Measurements from ENCODE around the gene NMNAT3.

NMNAT3 gene

GRCh38 chr3:139528924-139529323 is 148.8 kb downstream of the NMNAT3 start:
- ChIA-PET CTCF (interaction anchor here (1.2 kb wide), 1 partner anchor 9 kb away, joined by 3 read pairs; no protein-coding TSS in a partner anchor), POLR2A (no interaction called here)
- TF ChIP-seq FOXA1 (IDR thresholded peaks at IDR 0.05) (no peak), CTBP1 (IDR thresholded peaks at IDR 0.05; ENCODE audit: borderline replicate concordance) (no peak), SP1 (IDR thresholded peaks at IDR 0.05) (no peak), PKNOX1 (IDR thresholded peaks at IDR 0.05) (no peak), BHLHE40 (IDR thresholded peaks at IDR 0.05; ENCODE audit: borderline replicate concordance) (no peak), NFRKB (IDR thresholded peaks at IDR 0.05) (no peak), L3MBTL2 (conservative IDR thresholded peaks at IDR 0.05) (no peak), HDGF (IDR thresholded peaks at IDR 0.05; ENCODE audit: borderline replicate concordance) (no peak), ZNF384 (IDR thresholded peaks at IDR 0.05) (no peak), LEF1 (IDR thresholded peaks at IDR 0.05; ENCODE audit: borderline replicate concordance) (no peak), FOXK2 (IDR thresholded peaks at IDR 0.05) (no peak), FOXM1 (IDR thresholded peaks at IDR 0.05; ENCODE audit: borderline replicate concordance) (no peak), TARDBP (IDR thresholded peaks at IDR 0.05) (no peak), ELF4 (IDR thresholded peaks at IDR 0.05) (no peak), ARNT (IDR thresholded peaks at IDR 0.05) (no peak), SUZ12 (IDR thresholded peaks at IDR 0.05) (no peak)
- DNase-seq (ENCODE audit: extremely low spot score), result no peak

DNA sequence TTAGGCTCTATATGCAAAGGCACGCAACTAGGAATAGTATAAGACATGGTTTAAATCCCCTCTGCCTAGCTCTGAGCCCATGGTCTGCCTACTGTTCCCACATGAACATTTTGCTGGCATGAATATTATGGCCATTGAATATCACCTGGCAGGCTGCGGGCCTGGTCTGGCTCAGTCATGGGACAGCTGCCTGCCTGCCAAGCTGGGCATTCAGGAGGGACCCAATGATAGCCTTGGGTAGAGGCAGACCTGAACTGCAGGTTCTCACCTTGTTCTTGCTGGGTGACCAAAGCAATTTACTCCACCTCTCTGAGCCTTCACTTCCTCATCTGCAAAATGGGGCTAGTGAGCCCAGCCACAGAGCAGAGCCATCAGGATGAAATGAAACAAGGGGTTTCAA is 149.5 kb downstream of the NMNAT3 start:
- TF ChIP-seq FOXK2 (IDR thresholded peaks at IDR 0.05) (no peak), BHLHE40 (IDR thresholded peaks at IDR 0.05; ENCODE audit: borderline replicate concordance) (no peak), ELF4 (IDR thresholded peaks at IDR 0.05) (no peak), HDGF (IDR thresholded peaks at IDR 0.05; ENCODE audit: borderline replicate concordance) (no peak), FOXM1 (IDR thresholded peaks at IDR 0.05; ENCODE audit: borderline replicate concordance) (no peak), NFRKB (IDR thresholded peaks at IDR 0.05) (no peak), L3MBTL2 (conservative IDR thresholded peaks at IDR 0.05) (no peak), PKNOX1 (IDR thresholded peaks at IDR 0.05) (no peak), LEF1 (IDR thresholded peaks at IDR 0.05; ENCODE audit: borderline replicate concordance) (no peak), ZNF384 (IDR thresholded peaks at IDR 0.05) (no peak)
- CTCF ChIA-PET, result interaction anchor here (1.2 kb wide), 1 partner anchor 9 kb away, joined by 3 read pairs; no protein-coding TSS in a partner anchor
- no peak for DNase-seq (ENCODE audit: extremely low spot score)
- POLR2A ChIA-PET, result no interaction called here

DNA sequence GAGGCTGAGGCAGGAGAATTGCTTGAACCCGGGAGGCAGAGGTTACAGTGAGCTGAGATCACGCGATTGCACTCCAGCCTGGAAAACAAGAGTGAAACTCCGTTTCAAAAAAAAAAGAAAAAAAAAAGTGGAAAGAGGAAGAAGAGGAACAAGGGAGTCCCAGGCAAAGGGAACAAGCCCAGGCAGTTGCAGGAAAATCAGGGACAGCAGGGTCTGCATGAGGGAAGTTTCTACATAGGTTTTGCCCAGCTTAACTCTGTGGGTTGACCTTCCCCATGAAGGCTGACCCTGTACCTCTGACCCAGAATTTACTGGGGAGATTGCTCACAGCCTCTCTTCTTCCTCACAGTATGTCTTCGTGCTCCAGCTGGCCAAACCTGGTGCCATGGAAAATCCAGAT is 150.5 kb downstream of the NMNAT3 start:
- CTCF ChIA-PET, result no interaction called here
- no peak for DNase-seq (ENCODE audit: extremely low spot score)

DNA sequence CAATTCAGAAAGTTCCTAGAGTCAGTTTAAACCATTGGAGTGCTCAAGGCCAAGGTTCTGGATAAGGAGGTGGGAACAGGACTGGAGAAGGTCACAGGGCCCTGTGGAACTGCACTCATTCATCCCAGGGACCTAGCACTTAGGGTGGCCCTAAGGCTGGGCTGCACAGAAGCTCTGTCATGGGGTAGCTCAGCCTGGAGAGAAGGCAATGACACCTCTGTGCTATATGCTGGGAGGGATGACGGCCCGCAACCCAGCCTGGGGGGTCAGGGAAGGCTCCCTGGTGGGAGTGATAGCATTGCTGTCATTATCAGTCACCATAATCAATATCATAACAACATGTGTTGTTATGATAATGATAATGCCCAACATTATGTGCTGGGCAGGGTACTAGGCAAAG is 151.6 kb downstream of the NMNAT3 start:
- ChIA-PET CTCF (no interaction called here), POLR2A (no interaction called here)
- no peak for DNase-seq (ENCODE audit: extremely low spot score)
- no peak for TF ChIP-seq SUZ12 (IDR thresholded peaks at IDR 0.05)
- TF ChIP-seq FOXA1 (IDR thresholded peaks at IDR 0.05), result no peak
- no peak for TF ChIP-seq HDGF (IDR thresholded peaks at IDR 0.05; ENCODE audit: borderline replicate concordance)
- TF ChIP-seq TARDBP (IDR thresholded peaks at IDR 0.05), result no peak

More for the DNA sequence above, 150.5 kb downstream of the NMNAT3 start:
- POLR2A ChIA-PET, result no interaction called here
- TF ChIP-seq HDGF (IDR thresholded peaks at IDR 0.05; ENCODE audit: borderline replicate concordance) (no peak), SUZ12 (IDR thresholded peaks at IDR 0.05) (no peak), LEF1 (IDR thresholded peaks at IDR 0.05; ENCODE audit: borderline replicate concordance) (no peak), TARDBP (IDR thresholded peaks at IDR 0.05) (no peak), BHLHE40 (IDR thresholded peaks at IDR 0.05; ENCODE audit: borderline replicate concordance) (no peak), ARNT (IDR thresholded peaks at IDR 0.05) (no peak)

GRCh38 chr3:139524841-139525636 is 152.7 kb downstream of the NMNAT3 start:
- no peak for DNase-seq (ENCODE audit: extremely low spot score)
- CTCF ChIA-PET, result no interaction called here
- POLR2A ChIA-PET, result no interaction called here
- TF ChIP-seq ZNF384 (IDR thresholded peaks at IDR 0.05) (no peak), NFRKB (IDR thresholded peaks at IDR 0.05) (no peak), PKNOX1 (IDR thresholded peaks at IDR 0.05) (no peak), LEF1 (IDR thresholded peaks at IDR 0.05; ENCODE audit: borderline replicate concordance) (no peak), SP1 (IDR thresholded peaks at IDR 0.05) (no peak), CTBP1 (IDR thresholded peaks at IDR 0.05; ENCODE audit: borderline replicate concordance) (no peak)

DNA sequence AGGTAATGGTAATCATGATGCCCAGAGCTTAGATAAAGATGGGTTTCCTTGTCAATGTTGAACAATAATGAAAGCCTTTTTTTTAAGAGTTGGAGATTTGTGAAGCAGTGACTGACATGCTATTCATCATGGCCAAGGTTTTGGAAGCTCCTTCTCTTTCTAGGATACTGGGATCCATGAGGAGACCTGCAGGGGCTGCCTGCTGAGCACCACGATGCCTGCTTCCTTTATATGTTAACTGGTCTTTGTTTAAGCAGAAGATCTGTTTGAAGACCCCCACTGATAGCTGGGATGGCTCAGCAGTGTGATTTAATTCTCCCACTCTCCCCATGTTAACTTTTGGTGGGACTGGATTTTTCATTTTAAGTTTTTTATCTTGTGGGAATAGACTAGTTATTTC is 154.1 kb downstream of the NMNAT3 start:
- TF ChIP-seq TARDBP (IDR thresholded peaks at IDR 0.05) (no peak), CTBP1 (IDR thresholded peaks at IDR 0.05; ENCODE audit: borderline replicate concordance) (no peak), FOXA1 (IDR thresholded peaks at IDR 0.05) (no peak), SP1 (IDR thresholded peaks at IDR 0.05) (no peak), L3MBTL2 (conservative IDR thresholded peaks at IDR 0.05) (no peak), ELF4 (IDR thresholded peaks at IDR 0.05) (no peak), HDGF (IDR thresholded peaks at IDR 0.05; ENCODE audit: borderline replicate concordance) (no peak), PKNOX1 (IDR thresholded peaks at IDR 0.05) (no peak), BHLHE40 (IDR thresholded peaks at IDR 0.05; ENCODE audit: borderline replicate concordance) (no peak), FOXK2 (IDR thresholded peaks at IDR 0.05) (no peak), FOXM1 (IDR thresholded peaks at IDR 0.05; ENCODE audit: borderline replicate concordance) (no peak), SUZ12 (IDR thresholded peaks at IDR 0.05) (no peak)
- ChIA-PET CTCF (no interaction called here), POLR2A (no interaction called here)
- no peak for DNase-seq (ENCODE audit: extremely low spot score)

All from HEK293T (cell line).